Measurements from ENCODE around the gene SLC2A3.
"Not testable (repeated sequence)": the region's sequence is repeated elsewhere in the genome, so short reads cannot be mapped to it uniquely, and the experiment has no call there.

The SLC2A3 gene

GRCh38 chr12:7950230-7950943, 14.4 kb upstream of the SLC2A3 start:
- ATAC-seq: not testable (repeated sequence)

DNA sequence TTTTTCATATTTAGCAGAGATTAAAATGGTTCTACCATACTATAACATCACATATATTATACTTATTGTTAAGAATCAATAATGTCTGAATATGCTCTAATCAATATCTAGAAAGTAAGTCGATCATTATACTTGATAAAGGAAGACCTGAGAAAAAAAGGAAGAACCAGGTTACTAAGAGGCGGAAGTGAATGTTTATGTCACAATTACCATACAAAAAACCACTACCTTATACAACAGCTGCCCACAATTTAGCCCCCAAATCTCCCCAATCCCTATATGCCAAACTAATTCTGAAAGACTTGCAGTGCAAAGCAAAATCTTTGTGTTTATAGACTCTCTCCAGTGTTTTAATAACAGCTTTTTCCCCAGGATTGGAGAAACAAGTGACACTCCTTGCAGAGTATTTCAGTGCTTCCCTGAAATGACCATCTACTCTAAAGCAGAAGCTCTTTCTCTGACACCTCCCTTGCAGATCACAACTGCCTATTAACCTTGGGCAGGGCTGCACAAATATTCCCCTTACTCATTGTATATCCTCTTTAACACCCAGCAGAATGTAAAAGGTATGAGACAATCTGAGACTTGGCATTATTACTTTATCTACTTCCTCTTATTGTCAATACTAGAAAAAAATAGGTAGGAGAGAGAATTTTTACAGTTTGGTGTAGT, 12.7 kb upstream of the SLC2A3 start:
- no peak for ATAC-seq

- no peak for ATAC-seq
These were observed 11.0 kb upstream of the SLC2A3 start for GRCh38 chr12:7947011-7947410.

- ATAC-seq: not testable (repeated sequence)
These were observed 8.8 kb upstream of the SLC2A3 start for GRCh38 chr12:7944760-7945159.

DNA sequence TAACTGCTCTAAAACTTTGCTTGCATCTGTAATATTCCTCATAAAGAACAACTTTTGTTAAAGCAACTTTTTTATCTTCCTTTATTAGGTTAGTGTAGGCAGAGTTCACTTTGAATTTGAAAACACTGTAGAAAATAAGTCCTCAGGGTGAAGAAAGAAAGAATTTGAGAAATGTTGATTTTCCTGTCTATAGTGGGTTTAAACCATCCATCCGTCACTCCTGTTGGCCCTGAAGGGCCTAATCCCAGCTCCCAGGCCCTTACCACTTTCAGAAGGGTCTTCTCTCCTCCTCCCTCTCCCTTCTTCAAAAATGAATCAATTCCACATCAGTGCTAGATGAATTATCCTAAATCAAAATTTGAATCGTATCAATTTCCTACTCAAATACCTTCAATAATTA, 4.9 kb upstream of the SLC2A3 start:
- no peak for ATAC-seq

- ATAC-seq: no peak
These were observed 2.0 kb upstream of the SLC2A3 start for GRCh38 chr12:7937833-7938506.

DNA sequence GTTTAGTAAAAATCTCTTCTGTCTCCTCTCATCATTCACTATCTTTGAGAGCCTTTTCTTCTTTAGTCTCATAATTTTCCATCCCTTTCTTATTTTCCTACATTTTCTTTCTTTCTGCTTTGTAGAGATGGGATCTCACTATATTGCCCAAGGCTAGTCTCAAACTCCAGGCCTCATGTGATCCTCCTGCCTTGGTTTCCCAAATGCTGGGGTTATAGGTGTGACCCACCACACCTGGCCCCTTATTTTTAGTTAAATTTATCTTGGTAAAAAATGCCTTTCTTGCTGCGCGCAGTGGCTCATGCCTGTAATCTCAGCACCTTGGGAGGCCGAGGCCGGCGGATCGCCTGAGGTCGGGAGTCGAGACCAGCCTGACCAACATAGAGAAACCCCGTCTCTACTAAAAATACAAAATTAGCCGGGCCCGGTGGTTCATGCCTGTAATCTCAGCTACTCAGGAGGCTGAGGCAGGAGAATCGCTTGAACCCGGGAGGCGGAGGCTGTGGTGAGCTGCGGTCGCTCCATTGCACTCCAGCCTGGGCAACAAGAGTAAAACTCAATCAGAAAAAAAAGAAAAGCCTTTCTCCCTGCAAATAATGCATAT, 996 bp downstream of the SLC2A3 start:
- ATAC-seq: no peak

DNA sequence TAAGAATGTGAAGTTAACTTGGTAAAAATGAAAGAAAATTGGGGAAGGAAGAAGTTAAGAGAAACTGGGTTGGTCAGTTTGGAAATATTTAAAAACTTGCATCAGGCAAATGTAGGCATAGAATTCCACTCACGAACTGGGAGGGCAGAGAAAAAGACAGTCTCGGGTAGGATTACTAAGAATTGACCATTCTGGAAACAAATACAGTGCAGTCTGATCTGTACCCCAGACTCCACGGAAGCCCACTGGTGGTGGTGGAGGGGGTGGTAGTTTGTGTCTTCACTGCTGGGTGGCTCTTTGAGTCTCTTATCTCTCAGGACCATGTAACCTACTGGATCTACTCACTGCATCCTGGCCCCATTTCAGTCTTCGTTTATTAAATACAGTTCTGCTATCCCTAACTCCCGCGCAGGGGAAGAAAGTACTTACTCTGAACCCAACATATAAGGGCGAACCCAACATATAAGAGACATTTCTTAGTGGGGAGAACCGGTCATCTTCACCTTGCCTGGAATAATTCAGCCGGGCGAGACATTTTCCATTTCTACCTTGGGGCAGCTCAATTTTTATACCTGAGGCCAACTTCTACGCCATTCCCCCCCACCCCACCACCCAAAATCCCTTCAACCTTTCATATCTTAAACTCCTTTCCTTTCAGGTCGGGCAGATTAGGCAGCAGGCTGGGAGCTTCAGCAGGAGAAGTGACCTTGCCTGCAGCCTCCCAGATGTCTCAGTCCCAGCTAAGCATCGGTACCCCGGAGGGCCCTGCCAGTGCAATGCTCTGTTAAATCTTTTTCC, 1.7 kb downstream of the SLC2A3 start:
- no peak for ATAC-seq

DNA sequence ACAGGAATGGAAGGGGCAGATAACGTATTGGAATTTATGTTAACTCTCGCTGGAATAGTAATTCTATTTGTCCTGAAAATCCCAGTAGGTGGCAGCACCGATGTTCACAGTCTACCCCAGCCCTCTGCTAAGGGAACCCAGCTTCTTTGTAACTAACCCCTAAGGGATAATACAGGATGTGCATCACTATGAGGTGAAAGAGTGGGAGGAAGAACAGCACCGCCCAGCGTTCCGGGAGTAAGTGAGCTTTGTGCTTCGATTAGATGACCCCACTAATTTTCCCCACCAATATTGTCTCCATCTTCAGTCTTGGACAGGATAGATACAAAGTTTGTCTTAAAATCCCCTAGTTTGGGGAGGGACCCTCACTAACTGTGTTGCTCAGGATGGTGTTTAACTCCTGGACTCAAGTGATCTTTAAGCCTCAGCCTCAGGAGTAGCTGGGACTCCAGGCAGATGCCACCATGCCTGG, 2.7 kb downstream of the SLC2A3 start:
- peak; percentile 93 to 96 for ATAC-seq

- ATAC-seq: not testable (repeated sequence)
These were observed 3.3 kb downstream of the SLC2A3 start for GRCh38 chr12:7932599-7933240.

GRCh38 chr12:7929083-7929792, 6.7 kb downstream of the SLC2A3 start:
- ATAC-seq: no peak

DNA sequence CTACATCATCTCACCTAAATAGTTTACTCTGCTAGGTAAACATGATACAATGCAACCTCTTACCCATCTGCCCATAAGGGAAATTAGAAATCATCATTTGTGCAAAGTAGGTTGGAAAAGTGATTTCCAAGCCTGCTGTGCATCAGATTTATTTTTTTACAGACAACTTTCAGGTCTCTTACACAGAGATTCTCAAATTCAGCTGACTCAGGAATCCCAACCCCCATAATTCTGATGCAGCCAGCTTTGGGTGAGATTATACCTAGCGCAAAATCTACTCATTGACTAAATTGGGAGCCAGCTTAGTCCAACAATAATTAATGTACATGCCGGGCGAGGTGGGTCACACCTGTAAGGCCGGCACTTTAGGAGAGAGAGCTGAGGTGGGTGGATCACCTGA, 8.5 kb downstream of the SLC2A3 start:
- ATAC-seq: no peak

DNA sequence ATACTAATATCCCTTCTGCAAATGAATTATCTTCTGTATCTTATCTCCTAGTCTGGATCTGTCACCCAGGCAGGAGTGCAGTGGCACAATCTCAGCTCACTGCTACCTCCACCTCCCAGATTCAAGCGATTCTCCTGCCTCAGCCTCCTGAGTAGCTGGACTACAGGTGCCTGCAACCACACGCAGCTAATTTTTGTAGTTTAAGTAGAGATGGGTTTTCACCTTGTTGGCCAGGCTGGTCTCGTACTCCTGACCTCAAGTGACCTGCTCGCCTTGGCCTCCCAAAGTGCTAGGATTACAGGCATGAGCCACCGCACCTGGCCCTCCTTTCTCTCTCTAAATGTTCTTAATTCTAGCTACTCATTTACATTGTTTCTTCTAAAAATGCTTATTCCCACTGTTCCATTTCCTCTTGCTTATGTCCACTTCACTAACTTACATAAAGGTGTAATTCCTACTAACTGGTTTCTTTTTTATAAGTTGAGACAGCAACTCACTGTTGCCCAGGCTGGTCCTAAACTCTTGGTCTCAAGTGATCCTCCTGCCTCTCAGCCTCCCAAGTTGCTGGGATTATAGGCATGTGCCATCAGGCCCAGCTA, 9.8 kb downstream of the SLC2A3 start:
- not testable (repeated sequence) for ATAC-seq

GRCh38 chr12:7923241-7924236, 12.4 kb downstream of the SLC2A3 start:
- ATAC-seq: no peak

DNA sequence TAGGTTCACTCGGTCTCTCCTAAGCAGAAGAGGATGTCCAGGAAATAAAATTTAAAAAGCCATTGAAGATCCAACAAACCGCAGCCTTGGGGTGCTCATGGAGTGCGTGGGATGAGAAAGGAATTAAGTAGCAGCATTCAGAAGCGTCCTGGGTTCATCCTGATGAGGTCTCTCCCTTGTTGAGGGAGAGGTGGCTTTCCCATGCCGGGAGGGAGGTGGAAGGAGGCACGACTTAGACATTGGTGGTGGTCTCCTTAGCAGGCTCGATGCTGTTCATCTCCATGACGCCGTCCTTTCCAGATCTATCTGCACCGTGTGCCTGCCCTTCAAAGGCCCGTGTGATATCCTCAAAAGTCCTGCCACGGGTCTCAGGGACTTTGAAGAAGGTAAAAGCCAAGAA, 14.8 kb downstream of the SLC2A3 start:
- not testable (repeated sequence) for ATAC-seq

GRCh38 chr12:7918268-7918590, 17.8 kb downstream of the SLC2A3 start:
- ATAC-seq: not testable (repeated sequence)

DNA sequence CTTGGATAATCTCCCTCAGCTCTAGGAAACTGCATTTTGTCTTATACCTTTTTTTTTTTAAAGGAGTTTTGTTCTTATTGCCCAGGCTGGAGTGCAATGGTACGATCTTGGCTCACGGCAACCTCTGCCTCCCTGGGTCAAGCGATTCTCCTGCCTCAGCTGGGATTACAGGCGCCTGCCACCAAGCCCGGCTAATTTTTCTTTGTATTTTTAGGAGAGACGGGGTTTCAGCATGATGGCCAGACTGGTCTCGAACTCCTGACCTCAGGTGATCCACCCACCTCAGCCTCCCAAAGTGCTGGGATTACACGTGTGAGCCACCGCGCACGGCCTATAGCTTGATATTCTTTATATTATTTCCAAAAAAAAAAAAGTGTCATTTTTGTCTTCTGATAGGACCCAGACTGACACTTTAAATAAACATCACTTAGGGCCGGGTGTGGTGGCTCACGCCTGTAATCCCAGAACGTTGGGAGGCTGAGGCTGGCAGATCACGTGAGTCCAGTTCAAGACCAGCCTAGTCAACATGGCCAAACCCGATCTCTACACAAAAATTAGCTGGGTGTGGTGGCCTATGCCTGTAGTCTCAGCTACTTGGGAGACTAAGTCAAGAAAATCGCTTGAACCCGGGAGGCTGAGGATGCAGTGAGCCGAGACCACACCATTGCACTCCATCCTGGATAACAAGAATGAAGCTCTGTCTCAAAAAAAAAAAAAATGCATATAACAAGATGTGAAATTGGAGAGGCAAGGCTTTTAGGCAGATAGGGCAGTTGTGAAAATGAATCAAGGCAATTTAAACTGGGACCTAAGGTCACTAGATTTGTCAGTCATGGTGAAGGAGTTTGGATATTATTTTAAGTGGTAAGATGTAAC, 18.4 kb downstream of the SLC2A3 start:
- no peak for ATAC-seq

DNA sequence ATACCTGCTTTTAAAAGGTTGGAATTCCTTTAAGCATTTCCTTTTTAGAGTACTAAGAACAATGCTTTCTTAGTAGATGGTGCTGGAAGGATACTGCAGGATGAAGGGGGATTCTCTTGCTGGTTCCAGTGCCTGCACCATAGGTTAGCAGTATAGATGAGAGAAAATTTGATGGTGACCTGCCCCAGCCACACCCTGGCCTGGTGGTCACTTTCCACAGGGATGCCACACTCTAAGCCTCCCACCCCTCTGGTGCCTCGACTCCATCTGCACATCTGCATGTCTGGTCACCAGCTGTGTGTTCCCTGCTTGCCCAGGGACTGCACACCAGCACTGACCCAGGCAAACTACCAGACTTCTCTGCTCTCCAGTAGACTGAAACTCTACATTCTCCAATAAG, 19.1 kb downstream of the SLC2A3 start:
- no peak for ATAC-seq
